Measurements from ENCODE around the gene KCTD1.

- no peak for TF ChIP-seq CTCF (IDR thresholded peaks at IDR 0.05)
- no peak for TF ChIP-seq ZFX (IDR thresholded peaks at IDR 0.05; ENCODE audit: borderline replicate concordance)
These were observed 109.4 kb downstream of the KCTD1 start for GRCh38 chr18:26438980-26439379.
